ENCODE data around the gene TMEM163.

The TMEM163 gene

DNA sequence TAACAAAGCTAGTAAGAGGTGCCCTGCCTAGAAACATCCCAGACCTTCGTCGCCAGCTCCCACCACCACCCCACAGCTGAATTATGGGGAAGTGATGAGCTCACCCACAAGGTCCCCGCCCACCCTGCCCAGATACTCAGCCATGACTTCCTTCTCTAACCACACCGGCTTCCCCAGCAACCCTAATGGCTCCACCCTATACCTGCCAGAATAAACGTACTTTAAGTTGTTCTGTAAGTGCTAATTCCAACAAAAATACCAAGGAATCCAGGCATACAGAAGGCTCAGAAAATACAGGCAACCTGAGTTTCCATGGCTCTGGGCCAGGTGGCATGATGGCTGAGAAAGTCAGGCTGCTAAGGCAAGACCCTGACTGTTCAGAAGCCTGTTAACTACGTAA, 39.1 kb downstream of the TMEM163 start:
- H3K27me3 Mint-ChIP-seq (ENCODE audit: low read depth, poor library complexity) = peaks cover 14% of the 10 kb centered on the region
- H3K9me3 Mint-ChIP-seq = no peaks in the 10 kb centered on the region
- TF ChIP-seq, protein P1, sequence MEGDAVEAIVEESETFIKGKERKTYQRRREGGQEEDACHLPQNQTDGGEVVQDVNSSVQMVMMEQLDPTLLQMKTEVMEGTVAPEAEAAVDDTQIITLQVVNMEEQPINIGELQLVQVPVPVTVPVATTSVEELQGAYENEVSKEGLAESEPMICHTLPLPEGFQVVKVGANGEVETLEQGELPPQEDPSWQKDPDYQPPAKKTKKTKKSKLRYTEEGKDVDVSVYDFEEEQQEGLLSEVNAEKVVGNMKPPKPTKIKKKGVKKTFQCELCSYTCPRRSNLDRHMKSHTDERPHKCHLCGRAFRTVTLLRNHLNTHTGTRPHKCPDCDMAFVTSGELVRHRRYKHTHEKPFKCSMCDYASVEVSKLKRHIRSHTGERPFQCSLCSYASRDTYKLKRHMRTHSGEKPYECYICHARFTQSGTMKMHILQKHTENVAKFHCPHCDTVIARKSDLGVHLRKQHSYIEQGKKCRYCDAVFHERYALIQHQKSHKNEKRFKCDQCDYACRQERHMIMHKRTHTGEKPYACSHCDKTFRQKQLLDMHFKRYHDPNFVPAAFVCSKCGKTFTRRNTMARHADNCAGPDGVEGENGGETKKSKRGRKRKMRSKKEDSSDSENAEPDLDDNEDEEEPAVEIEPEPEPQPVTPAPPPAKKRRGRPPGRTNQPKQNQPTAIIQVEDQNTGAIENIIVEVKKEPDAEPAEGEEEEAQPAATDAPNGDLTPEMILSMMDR (IDR thresholded peaks at IDR 0.05) = no peak
- peaks cover 38% of the 10 kb centered on the region for H3K4me1 Mint-ChIP-seq
- no peak for DNase-seq
- no peak overlapping the region for H3K27ac Mint-ChIP-seq
- H3K4me3 Mint-ChIP-seq = no peak overlapping the region
- no peaks in the 10 kb centered on the region for H3K36me3 Mint-ChIP-seq (ENCODE audit: low read depth)

DNA sequence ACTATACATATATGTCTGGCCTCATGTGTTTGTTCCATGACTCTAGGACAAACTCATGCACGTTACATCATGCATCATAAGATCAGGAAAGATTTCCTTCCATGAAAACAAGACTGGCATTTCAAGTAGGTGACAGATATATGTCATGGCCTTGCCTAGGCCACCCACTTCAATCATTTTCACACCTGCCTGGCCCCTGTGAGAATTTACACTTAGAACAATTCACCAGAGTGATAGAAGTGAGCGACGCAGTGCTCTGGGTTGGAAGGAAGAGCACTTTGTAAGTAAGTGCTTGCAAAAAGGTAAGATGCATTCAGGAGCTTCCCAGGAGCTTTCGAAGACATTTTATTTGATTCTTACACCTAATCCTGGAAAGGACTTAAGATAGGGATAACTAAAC, 39.5 kb downstream of the TMEM163 start:
- Mint-ChIP-seq H3K27me3 (ENCODE audit: low read depth, poor library complexity) (peaks cover 14% of the 10 kb centered on the region), H3K4me3 (no peak overlapping the region), H3K9me3 (no peaks in the 10 kb centered on the region), H3K36me3 (ENCODE audit: low read depth) (no peaks in the 10 kb centered on the region), H3K27ac (no peak overlapping the region), H3K4me1 (peaks cover 38% of the 10 kb centered on the region)
- TF ChIP-seq, protein P1 (IDR thresholded peaks at IDR 0.05) = no peak
- DNase-seq = no peak

DNA sequence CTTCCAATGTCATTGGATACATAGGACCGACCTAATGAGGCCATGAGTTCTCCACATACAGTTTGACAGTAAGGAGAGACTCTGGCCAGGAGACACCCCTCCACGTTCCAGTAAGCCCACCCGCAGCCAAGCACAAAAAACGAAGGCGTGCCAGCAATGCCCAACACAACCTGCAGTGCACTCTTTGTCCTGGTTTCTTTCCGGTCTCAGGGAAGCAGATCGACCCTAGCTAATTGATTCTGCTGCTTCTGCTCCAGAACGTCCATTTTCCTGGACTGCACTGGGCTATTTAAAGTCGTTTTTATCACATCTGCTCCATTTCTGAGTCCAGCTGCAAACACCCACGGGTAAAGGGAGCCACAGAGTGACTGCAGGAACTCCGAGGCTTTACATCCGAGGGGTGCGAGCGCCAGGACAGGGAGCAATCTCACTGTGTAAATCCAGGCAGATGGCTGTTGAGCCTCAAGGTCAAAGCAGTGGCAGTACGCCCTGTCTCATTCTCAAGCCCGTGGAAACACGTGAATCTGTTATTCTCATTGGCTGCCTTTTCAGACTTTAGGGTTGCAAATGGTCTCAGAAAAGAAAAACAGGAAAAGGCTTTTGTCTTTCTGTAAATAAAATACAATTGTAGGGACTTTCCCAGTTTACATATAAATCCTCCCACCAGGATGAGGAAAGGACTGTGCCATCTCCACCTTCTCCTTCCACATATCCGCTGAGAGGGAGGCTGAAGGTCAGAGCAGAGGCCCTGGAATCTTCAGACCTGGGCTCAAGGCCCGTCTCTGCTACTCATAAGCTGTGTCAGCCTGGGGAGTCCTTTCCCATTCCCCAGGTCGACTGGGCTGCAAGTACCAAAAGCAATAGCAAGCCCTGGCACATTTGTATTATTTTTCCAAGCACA, 40.7 kb downstream of the TMEM163 start:
- TF ChIP-seq, protein P1 (IDR thresholded peaks at IDR 0.05) = no peak
- H3K4me1 Mint-ChIP-seq = peaks cover 38% of the 10 kb centered on the region
- H3K27me3 Mint-ChIP-seq (ENCODE audit: low read depth, poor library complexity) = peaks cover 16% of the 10 kb centered on the region
- no peaks in the 10 kb centered on the region for H3K36me3 Mint-ChIP-seq (ENCODE audit: low read depth)
- no peak overlapping the region for H3K4me3 Mint-ChIP-seq
- H3K27ac Mint-ChIP-seq = no peak overlapping the region
- DNase-seq = no peak
- H3K9me3 Mint-ChIP-seq = peaks cover 7% of the 10 kb centered on the region

DNA sequence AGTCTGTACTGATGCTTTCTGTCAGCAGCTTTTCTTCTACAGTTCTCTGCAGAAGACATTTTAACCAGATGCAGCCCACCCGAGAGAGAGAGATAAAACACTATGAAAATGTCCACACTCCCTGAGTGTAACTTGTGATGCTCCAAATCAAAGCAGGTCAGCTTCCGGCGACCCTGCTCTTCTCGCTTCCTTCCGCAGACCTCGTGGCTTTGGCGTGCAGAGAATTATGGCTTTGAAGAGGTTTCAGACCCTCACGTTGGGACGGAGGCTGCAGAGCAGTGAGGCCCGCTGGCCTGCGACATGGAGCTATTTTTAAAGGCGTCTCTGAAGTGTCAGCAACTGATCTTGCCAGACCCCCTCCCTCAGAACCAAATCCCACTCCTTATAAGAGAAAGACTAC, 41.8 kb downstream of the TMEM163 start:
- Mint-ChIP-seq H3K4me1 (peaks cover 38% of the 10 kb centered on the region), H3K27ac (peak overlapping the region; percentile 11)
- TF ChIP-seq, protein P1 (IDR thresholded peaks at IDR 0.05) = no peak

DNA sequence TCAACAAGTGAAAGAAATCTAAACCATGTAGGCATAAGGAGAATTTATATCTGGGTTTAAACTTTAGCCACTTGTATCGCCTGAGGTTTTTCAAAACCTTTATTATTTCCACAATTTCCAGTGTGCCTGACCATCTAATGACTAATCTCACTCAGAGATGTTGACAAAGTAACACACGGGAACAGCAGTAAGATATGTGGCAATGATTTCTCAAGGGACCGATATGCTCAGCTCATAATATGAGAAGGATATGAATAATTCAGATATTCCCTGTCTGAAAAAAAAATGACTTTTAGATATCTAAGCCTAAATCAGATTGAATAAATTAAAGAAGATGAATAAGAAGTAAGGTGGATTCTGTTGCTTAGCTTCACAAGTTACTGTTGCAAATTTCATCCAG, 43.5 kb downstream of the TMEM163 start:
- DNase-seq = no peak
- TF ChIP-seq, protein P1 (IDR thresholded peaks at IDR 0.05) = no peak
- Mint-ChIP-seq H3K36me3 (ENCODE audit: low read depth) (no peaks in the 10 kb centered on the region), H3K9me3 (peaks cover 7% of the 10 kb centered on the region), H3K27me3 (ENCODE audit: low read depth, poor library complexity) (peaks cover 22% of the 10 kb centered on the region), H3K27ac (no peak overlapping the region), H3K4me1 (peaks cover 45% of the 10 kb centered on the region), H3K4me3 (no peak overlapping the region)

More for the DNA sequence above, 41.8 kb downstream of the TMEM163 start:
- Mint-ChIP-seq H3K36me3 (ENCODE audit: low read depth) (no peaks in the 10 kb centered on the region), H3K27me3 (ENCODE audit: low read depth, poor library complexity) (peaks cover 18% of the 10 kb centered on the region), H3K9me3 (peaks cover 7% of the 10 kb centered on the region), H3K4me3 (no peak overlapping the region)
- DNase-seq = peak; percentile 10

DNA sequence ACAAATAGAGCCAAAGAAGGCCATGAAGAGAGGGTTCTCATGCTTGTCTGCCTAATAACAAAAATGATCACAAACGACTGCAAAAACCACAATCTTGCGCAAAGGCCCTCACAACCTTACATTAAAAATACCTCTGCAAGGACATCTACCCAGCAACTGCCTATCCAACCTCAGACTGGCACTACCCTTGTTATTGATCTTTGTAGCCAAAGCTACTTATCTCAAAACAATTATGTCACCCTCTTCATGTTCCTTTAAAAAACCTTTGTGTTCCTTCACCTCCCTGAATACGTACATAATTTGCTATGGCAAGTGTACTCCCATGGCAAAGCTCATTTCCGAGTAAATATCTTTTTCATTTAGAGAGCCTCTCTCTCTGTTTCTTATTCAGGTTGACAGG, 44.1 kb downstream of the TMEM163 start:
- Mint-ChIP-seq H3K9me3 (peaks cover 7% of the 10 kb centered on the region), H3K4me1 (peaks cover 44% of the 10 kb centered on the region), H3K27me3 (ENCODE audit: low read depth, poor library complexity) (peaks cover 22% of the 10 kb centered on the region), H3K4me3 (no peak overlapping the region), H3K36me3 (ENCODE audit: low read depth) (no peaks in the 10 kb centered on the region), H3K27ac (no peak overlapping the region)
- TF ChIP-seq, protein P1 (IDR thresholded peaks at IDR 0.05) = no peak
- no peak for DNase-seq

Data from nephron progenitor cell (in vitro differentiated cells).